NCI-H128 (cell line): ENCODE data around the gene PRSS21.

Experiments
- DNase-seq: peaks from one replicate; lab custom pipeline; 2025; ENCODE audit not compliant: unreplicated experiment; lab: John Stamatoyannopoulos, UW

The PRSS21 gene

GRCh38 chr16:2860826-2861567, 44.0 kb downstream of the PRSS21 start:
- DNase-seq: no peak

GRCh38 chr16:2865651-2866050, 48.6 kb downstream of the PRSS21 start:
- no peak for DNase-seq

- DNase-seq: no peak
Measured at GRCh38 chr16:2866431-2866830, 49.4 kb downstream of the PRSS21 start.

- DNase-seq: no peak
Measured at GRCh38 chr16:2867661-2867986, 50.6 kb downstream of the PRSS21 start.

- peak; percentile 70 for DNase-seq
Measured at GRCh38 chr16:2867987-2868789, 51.2 kb downstream of the PRSS21 start.
